ENCODE measurements around the gene CSF1. TPM values are rescaled to one million over a fixed set of nuclear protein-coding genes. Genes with fewer than 3 reads are reported as not detected.
A peak's percentile ranks its signal among the peaks of the same experiment; 100 is the strongest.
"Not testable (repeated sequence)": the region's sequence is repeated elsewhere in the genome, so short reads cannot be mapped to it uniquely, and the experiment has no call there.

Gene CSF1
- total RNA-seq, 1 experiment from 2014 or later = 68.9 TPM

DNA sequence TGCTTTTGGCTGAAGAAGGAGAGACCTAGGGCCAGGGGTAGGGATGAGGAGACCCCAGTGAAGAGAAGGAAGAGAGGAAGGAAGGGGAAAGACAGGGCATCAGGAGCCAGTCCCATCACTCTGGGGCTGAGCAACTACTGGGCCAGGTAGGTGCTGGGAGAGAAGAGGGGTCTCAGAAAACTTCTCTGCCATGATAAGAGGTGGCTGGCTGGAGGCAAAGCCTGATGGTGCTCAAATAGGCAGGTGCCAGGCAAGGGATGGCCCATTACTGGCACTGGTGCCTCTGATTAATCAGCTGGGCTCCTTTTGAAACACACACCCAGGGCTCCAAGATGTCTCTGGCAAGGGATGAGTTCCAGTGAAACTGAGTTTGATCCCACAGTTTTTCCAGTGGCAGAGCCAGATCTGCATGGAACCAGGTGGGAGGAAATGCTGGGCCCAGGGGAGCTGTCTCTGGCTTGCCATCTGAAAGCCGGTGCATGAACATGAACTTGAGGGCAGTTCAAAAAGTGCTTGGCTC is 2.8 kb downstream of the CSF1 start:
- no peak overlapping the region for H3K27ac ChIP-seq
- DNase-seq (ENCODE audit: low read depth in 1 of 2, low spot score in 2 of 2) = no peak

GRCh38 chr1:109914587-109915240 is 4.1 kb downstream of the CSF1 start:
- H3K36me3 ChIP-seq = peaks cover 84% of the 10 kb centered on the region
- H3K27ac ChIP-seq = no peak overlapping the region
- no peaks in the 10 kb centered on the region for H3K9me3 ChIP-seq (replicated peaks)
- H3K4me1 ChIP-seq (replicated peaks) = peaks cover 44% of the 10 kb centered on the region
- H3K4me3 ChIP-seq = no peak overlapping the region
- no peaks in the 10 kb centered on the region for H3K27me3 ChIP-seq (replicated peaks)
- no peak for DNase-seq (ENCODE audit: low read depth in 1 of 2, low spot score in 2 of 2)

More for the DNA sequence above, 2.8 kb downstream of the CSF1 start:
- H3K4me3 ChIP-seq = no peak overlapping the region
- peaks cover 48% of the 10 kb centered on the region for H3K4me1 ChIP-seq (replicated peaks)
- H3K9me3 ChIP-seq (replicated peaks) = no peaks in the 10 kb centered on the region
- H3K36me3 ChIP-seq = peaks cover 71% of the 10 kb centered on the region
- H3K27me3 ChIP-seq (replicated peaks) = no peaks in the 10 kb centered on the region

DNA sequence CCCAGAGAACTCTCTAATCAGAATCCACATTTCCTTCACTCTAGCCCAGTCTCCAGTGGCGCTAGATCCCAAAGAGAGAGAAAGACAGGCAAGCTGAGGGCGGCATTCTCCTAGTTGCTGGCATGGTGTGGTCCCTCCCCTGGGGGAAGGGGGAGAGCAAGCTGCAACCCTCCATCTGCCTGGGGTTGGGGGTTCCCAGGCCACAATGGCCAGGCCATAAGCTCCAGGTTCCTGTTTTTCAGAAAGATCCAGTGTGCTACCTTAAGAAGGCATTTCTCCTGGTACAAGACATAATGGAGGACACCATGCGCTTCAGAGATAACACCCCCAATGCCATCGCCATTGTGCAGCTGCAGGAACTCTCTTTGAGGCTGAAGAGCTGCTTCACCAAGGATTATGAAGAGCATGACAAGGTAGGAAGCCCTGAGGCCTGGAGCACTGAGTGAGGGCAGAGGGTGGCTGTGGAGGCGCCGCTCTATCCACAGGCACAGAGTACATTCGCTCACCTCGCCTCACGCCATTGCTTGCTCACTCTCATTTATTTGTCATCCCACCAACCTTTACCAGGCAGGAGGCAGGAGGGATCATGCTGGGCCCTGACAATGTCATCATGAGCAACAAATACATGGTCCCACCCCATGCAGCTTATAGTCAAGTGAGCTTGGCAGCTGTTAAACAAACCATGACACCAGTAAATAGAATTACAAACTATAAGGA is 6.6 kb downstream of the CSF1 start:
- Histone ChIP-seq H3K36me3 (peaks cover 97% of the 10 kb centered on the region), H3K9me3 (replicated peaks) (no peaks in the 10 kb centered on the region), H3K4me1 (replicated peaks) (peaks cover 30% of the 10 kb centered on the region), H3K4me3 (no peak overlapping the region), H3K27ac (no peak overlapping the region), H3K27me3 (replicated peaks) (no peaks in the 10 kb centered on the region)
- DNase-seq (ENCODE audit: low read depth in 1 of 2, low spot score in 2 of 2) = no peak

DNA sequence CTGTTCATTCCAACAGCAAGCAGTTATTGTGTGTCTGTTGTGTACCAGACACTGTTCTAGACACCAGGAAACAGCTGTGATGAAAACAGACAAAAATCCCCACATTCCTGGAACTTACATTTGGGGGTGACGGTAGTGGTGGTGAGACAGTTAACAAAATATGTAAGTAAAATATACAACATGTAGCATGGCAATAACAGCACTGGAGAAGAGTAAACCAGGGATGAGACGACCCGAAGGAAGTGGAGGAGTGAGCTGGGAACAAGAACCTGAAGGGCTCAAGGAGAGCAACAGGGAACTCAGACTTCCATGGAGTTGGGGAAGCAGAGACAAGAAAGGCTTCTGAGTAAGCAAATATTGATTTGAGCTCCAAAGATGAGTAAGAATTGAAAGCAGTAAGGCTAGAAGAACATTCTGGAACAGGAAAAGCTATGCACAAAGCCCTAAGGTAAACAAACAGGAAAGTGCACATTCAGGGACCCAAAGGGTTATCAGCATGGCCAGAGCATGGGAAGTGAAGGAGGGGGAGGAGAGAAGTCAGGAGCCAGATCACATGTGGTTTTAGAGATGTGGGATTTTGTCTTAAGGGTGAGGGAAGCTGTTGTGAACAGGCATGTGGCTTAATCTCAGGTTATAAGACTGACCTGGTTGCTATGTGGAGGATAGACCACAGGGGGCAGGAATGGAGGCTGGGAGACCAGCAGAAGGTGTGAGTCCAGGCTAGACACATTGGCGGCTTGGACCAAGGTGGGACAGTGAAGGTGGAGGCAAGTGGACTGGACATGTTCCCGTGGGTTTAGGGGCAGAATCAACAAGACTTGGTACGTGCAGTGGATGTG is 7.3 kb downstream of the CSF1 start:
- H3K36me3 ChIP-seq = peaks cover 99% of the 10 kb centered on the region
- H3K27me3 ChIP-seq (replicated peaks) = no peaks in the 10 kb centered on the region
- H3K27ac ChIP-seq = peak overlapping the region; percentile 25; the same call in 1 of the 2 replicates
- no peaks in the 10 kb centered on the region for H3K9me3 ChIP-seq (replicated peaks)
- H3K4me3 ChIP-seq = no peak overlapping the region
- peaks cover 23% of the 10 kb centered on the region for H3K4me1 ChIP-seq (replicated peaks)
- DNase-seq (ENCODE audit: low read depth in 1 of 2, low spot score in 2 of 2) = peak in 1 of 2 experiments; percentile 42

DNA sequence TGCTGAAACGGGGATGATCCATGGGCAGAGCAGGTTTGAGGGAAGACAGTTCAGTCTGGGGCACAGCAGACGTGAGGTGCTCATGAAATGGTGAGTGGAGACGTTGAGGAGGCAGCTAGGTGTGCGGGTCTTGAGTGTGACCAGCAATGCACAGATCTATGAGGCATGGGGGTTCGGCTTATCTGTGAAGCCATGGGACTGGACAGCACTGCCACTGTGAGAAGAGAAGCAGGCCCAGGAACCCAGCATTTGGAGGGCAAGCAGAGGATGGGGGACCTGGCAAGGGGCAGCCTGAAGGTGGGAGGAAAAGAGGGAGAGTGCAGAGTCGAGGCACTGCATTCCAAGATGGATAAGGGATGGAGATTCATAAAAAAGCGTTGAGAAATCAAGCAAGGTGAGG is 8.0 kb downstream of the CSF1 start:
- no peak overlapping the region for H3K4me3 ChIP-seq
- H3K27me3 ChIP-seq (replicated peaks) = no peaks in the 10 kb centered on the region
- no peak for DNase-seq (ENCODE audit: low read depth in 1 of 2, low spot score in 2 of 2)
- H3K9me3 ChIP-seq (replicated peaks) = no peaks in the 10 kb centered on the region
- 0 out of 2 replicates have a peak overlapping the region, but pooled peaks have one; percentile 25 for H3K27ac ChIP-seq
- peaks cover 17% of the 10 kb centered on the region for H3K4me1 ChIP-seq (replicated peaks)
- H3K36me3 ChIP-seq = peaks cover 99% of the 10 kb centered on the region

- H3K36me3 ChIP-seq = peaks cover 99% of the 10 kb centered on the region
Measured at GRCh38 chr1:109919303-109919702, 8.7 kb downstream of the CSF1 start.

DNA sequence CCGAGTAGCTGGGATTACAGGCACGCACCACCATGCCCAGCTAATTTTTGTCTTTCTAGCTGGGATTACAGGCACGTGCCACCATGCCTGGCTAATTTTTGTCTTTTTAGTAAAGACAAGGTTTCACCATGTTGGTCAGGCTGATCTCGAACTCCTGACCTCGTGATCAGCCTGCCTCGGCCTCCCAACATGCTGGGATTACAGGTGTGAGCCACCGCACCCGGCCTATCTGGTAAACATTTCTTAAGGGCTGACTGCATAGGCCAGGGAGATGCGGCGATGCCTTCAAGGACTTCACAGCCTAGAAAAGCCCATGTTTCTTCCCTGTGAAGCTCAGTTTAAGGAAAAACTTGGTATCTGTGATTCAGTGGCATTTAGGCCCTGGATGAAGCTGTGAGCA is 9.7 kb downstream of the CSF1 start:
- not testable (repeated sequence) for H3K27me3 ChIP-seq (replicated peaks); H3K4me3 ChIP-seq; H3K9me3 ChIP-seq (replicated peaks); H3K27ac ChIP-seq; DNase-seq (ENCODE audit: low read depth in 1 of 2, low spot score in 2 of 2)
- Histone ChIP-seq H3K36me3 (peaks cover 99% of the 10 kb centered on the region), H3K4me1 (replicated peaks) (peaks cover 17% of the 10 kb centered on the region)

More at GRCh38 chr1:109919303-109919702, 8.7 kb downstream of the CSF1 start:
- Histone ChIP-seq H3K27me3 (replicated peaks) (no peaks in the 10 kb centered on the region), H3K4me3 (no peak overlapping the region), H3K9me3 (replicated peaks) (no peaks in the 10 kb centered on the region), H3K27ac (no peak overlapping the region), H3K4me1 (replicated peaks) (peaks cover 17% of the 10 kb centered on the region)
- DNase-seq (ENCODE audit: low read depth in 1 of 2, low spot score in 2 of 2) = no peak

GRCh38 chr1:109922326-109922725 is 11.7 kb downstream of the CSF1 start:
- H3K36me3 ChIP-seq = peaks cover 98% of the 10 kb centered on the region

GRCh38 chr1:109923131-109923945 is 12.7 kb downstream of the CSF1 start:
- H3K36me3 ChIP-seq = peaks cover 98% of the 10 kb centered on the region
- DNase-seq (ENCODE audit: low read depth in 1 of 2, low spot score in 2 of 2) = peak in 1 of 2 experiments; percentile 34

More at GRCh38 chr1:109922326-109922725, 11.7 kb downstream of the CSF1 start:
- DNase-seq (ENCODE audit: low read depth in 1 of 2, low spot score in 2 of 2) = no peak
- H3K27ac ChIP-seq = no peak overlapping the region
- no peaks in the 10 kb centered on the region for H3K27me3 ChIP-seq (replicated peaks)
- no peak overlapping the region for H3K4me3 ChIP-seq
- no peaks in the 10 kb centered on the region for H3K9me3 ChIP-seq (replicated peaks)
- H3K4me1 ChIP-seq (replicated peaks) = peaks cover 12% of the 10 kb centered on the region

GRCh38 chr1:109923946-109924275 is 13.3 kb downstream of the CSF1 start:
- DNase-seq (ENCODE audit: low read depth in 1 of 2, low spot score in 2 of 2) = no peak
- H3K4me1 ChIP-seq (replicated peaks) = peaks cover 6% of the 10 kb centered on the region; the same call in 1 of the 2 replicates
- H3K9me3 ChIP-seq (replicated peaks) = no peaks in the 10 kb centered on the region
- peaks cover 98% of the 10 kb centered on the region for H3K36me3 ChIP-seq
- no peaks in the 10 kb centered on the region for H3K27me3 ChIP-seq (replicated peaks)
- H3K4me3 ChIP-seq = no peak overlapping the region
- H3K27ac ChIP-seq = no peak overlapping the region

More at GRCh38 chr1:109923131-109923945, 12.7 kb downstream of the CSF1 start:
- H3K4me3 ChIP-seq = no peak overlapping the region
- no peaks in the 10 kb centered on the region for H3K9me3 ChIP-seq (replicated peaks)
- H3K27me3 ChIP-seq (replicated peaks) = no peaks in the 10 kb centered on the region
- H3K4me1 ChIP-seq (replicated peaks) = peaks cover 7% of the 10 kb centered on the region; the same call in 1 of the 2 replicates
- no peak overlapping the region for H3K27ac ChIP-seq

DNA sequence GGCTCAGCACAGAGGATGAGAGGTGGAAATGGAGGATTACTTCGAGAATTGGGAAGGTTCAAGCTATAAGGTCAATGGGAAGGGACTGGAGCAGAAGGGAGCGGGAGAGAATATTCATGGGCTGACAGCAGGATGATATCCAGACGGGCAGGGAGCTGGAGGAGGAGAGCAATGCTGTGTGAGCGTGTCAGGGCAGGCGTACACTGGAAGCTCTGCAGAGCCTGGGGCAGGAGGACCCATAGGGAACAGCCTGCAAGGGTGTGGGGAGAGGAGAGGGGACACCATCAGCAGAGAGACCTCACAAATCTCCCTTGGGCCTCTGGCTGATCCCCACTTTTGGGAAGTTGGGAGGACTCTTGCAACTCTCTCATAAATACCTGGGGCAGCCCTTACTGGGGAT is 13.7 kb downstream of the CSF1 start:
- H3K4me1 ChIP-seq (replicated peaks) = peaks cover 6% of the 10 kb centered on the region; the same call in 1 of the 2 replicates
- H3K27ac ChIP-seq = no peak overlapping the region
- no peaks in the 10 kb centered on the region for H3K9me3 ChIP-seq (replicated peaks)
- peaks cover 98% of the 10 kb centered on the region for H3K36me3 ChIP-seq
- DNase-seq (ENCODE audit: low read depth in 1 of 2, low spot score in 2 of 2) = no peak
- no peak overlapping the region for H3K4me3 ChIP-seq
- no peaks in the 10 kb centered on the region for H3K27me3 ChIP-seq (replicated peaks)

- no peak for DNase-seq (ENCODE audit: low read depth in 1 of 2, low spot score in 2 of 2)
- Histone ChIP-seq H3K27me3 (replicated peaks) (no peaks in the 10 kb centered on the region), H3K36me3 (peaks cover 99% of the 10 kb centered on the region), H3K9me3 (replicated peaks) (no peaks in the 10 kb centered on the region), H3K4me3 (no peak overlapping the region), H3K4me1 (replicated peaks) (peaks cover 6% of the 10 kb centered on the region; the same call in 1 of the 2 replicates), H3K27ac (no peak overlapping the region)
Measured at GRCh38 chr1:109925159-109925990, 14.7 kb downstream of the CSF1 start.

All from SJSA1 (cell line).